SIG-M5 (cell line): ENCODE data around the gene BTBD9.
"Not testable (repeated sequence)": the region's sequence is repeated elsewhere in the genome, so short reads cannot be mapped to it uniquely, and the experiment has no call there.

Source experiments
- DNase-seq: peaks from one replicate; lab custom pipeline; 2025; lab: John Stamatoyannopoulos, UW

Gene BTBD9

DNA sequence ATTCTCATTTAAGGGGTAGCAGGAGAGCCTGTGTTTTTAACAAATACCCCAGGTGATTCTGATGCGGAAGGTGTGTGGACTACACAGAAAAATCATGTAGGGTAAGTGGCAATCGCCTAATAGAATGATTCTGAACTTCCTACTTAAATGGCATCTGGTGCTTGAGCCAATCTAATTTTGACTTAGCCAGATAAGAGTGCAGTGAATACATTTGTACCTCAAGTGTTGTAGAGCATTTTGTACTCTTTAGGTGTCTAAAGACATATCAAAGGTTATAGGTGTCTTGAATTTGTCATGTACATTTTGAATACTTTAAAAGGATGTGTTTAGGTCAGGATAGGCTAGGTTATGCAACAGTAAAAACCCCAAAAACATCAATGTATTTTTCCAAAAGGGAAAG is 10.0 kb upstream of the BTBD9 start:
- no peak for DNase-seq

DNA sequence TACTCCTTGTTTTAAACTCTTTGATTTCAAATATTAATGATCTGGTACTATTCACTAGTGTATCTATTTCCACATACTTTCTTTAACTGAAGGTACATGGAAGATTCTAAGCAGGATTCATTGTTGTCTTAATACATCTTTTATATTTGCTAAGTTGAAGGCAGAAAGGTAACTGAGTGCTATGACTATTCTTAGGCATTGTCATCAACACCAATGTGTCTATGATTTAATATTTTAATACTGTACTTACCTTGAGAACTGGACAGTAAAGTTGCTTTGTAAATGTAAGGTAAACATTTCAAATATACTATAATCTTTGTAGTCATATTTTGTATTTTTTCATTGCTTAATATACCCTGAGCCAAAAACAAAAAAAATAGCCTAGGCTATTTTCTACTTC is 8.9 kb upstream of the BTBD9 start:
- no peak for DNase-seq

DNA sequence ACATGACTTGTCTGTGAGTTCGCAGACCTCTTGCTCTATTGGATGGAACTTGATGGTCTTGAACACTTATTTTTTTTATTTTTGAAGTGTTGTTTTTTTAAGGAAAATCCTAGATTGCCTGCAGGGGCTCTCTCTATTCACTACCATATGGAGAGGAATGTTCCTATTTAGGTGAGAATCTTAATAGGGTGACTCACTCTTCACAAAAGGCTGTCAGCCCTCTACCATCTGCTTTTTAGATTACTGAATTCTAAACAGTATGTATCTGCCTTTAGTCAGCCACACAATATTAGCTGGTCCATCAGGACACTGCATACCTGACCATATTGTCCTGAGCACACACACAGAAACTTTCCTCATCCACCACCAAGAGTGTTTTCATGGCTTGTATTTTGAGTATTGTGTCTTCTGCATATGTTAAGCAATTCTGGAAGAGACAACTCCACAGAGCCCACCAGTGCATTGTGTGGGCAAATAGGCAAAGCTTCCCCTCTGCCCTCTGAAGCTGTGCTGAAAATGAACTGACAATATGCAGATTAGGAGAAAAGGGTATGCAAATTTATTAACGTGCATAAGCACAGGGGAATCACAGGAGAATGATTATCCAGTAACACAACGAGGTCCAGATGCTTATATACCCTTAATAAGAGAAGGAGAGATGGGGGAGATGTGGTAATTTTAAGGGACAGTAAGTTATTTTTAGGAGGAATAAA is 6.6 kb upstream of the BTBD9 start:
- DNase-seq = no peak

DNA sequence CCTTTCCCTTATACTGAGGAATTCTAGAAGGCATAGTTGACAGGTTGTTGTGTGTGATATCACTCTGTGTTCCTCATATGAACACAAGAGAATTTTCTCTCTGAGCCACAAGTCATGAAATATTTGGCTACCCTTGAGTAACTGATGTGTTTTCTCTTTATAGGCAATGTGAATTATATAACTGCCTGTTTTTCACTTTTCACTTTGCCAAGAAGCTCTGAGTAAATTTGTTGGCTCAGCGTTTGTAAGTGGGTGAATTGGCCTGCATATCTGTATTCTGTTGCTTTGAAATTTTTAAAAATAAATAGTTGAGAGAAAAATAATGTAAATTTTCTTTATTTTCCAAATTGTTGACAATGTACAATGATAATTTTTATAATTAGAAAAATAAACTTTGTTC is 5.2 kb upstream of the BTBD9 start:
- DNase-seq = no peak

DNA sequence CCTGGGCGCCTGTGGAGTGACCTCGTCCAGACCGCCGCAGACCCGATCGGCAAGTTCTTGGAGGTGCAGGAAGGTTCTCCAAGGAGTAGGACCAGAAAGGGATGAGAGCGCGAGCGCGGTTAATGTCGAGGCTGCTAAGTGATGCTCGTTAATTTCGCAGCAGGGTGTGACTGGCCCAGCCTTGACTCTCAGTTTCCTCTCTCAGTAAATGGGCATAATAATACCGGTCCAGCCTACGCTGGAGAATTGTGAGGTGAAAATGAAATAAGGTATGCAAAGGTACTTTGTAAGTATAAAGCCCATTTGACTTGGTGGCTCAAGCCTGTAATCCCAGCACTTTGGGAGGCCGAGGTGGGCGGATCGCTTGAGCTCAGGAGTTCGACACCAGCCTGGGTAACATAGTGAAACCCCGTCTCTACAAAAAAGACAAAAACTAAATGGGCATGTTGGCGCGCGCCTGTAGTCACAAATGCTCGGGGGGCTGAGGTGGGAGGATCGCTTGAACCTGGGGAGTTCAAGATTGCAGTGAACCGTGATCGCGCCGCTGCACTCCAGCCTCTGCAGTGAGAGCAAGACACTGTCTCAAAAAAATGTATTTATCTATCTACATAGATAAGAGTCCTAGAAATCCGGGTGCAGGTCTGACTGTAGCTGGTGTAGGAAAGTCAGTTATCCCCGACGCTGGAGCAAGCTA is 634 bp upstream of the BTBD9 start:
- DNase-seq = no peak

DNA sequence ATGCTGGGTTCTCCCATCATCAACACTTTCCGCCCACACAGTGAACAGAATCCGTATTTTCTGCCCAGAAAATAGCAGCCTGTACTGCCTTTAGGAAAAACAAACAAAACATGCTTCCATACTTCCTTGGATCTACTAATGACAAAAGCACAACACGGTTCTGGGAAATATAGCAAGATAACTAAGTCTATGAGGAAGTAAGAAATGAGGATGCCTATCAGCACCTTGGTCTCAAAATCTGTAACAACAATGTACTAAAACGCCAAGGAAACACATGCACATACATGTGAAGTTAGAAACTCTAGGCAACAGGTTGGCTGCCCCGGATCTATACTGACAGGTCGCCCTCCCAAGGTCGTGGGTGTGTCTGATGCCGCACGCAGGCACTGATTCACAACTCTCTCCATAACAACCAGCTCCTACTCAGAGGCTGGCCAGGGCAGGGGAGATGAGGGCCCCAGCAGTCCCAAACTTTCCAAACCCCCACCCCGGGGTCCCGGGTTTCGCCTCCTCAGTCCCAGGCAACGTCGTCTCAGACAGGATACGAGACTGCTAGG is 710 bp downstream of the BTBD9 start:
- no peak for DNase-seq

DNA sequence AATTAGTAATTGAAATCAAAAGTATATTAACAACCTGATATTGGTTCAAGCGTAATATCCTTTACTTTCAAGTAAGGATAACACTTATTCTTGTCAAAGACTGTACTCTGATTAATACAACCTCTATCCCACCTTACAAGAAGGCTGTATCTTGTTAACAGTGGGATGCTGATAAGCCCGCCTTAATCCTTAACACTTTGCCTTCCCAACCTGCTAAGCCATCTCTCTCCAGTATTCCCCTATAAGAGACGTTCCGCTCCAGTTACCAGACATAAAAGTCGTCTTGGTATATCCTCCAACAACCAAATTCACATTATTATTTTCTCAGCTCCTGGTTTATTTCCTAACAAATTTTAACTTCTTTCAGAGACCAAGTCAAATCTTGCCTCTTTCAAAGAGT is 2.0 kb downstream of the BTBD9 start:
- DNase-seq = no peak

DNA sequence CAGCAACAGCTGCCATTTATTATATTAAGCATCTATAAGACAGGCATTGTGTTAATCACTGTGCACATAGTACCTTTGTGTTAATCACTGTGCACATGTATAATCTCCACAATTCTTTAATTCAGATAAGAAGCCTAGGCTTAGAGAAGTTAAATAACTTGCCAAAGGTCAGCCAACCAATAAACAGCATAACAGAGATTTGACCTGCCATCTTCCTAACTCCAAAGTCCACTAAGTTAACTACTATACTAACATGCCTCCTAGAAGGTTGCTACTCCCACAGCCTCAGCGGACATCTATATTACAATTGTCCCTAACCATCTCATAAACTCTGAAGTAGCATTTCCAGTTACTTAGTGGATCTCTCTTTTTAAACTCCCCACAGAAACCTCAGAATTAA is 3.7 kb downstream of the BTBD9 start:
- no peak for DNase-seq

DNA sequence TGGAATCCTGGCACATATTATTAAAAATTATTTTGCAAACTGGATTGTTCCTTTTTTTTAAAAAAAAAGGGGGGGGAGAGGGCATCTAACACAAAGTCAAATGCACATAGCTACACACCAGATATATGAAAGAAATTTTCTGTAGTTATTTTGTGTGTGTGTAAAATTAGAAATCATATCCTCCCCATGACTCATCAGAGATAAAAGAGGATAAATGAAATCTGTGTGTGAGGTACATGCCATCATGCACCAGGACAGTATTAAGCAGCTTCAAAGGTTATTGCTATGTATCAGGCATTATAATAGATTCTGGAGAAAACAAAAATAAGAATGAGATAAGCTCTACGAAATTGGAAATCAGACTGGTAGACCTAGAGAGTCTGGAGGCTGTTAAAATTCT is 5.2 kb downstream of the BTBD9 start:
- DNase-seq = no peak

DNA sequence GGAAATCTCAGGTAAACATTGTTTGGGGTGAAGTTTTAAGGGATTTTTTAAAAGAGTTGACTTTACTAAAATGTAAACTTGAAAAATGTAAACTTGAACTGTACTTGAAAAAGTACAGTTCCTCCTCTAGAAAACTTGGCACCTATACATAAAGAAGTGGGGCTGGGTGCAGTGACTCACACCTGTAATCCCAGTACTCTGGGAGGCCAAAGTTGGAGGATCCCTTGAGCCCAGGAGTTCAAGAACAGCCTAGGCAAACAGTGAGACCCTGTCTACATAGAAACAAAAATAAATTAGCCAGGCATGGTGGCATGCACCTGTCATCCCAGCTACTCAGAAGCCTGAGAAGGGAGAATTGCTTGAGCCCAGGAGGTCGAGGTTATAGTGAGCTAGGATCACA is 7.2 kb downstream of the BTBD9 start:
- no peak for DNase-seq

DNA sequence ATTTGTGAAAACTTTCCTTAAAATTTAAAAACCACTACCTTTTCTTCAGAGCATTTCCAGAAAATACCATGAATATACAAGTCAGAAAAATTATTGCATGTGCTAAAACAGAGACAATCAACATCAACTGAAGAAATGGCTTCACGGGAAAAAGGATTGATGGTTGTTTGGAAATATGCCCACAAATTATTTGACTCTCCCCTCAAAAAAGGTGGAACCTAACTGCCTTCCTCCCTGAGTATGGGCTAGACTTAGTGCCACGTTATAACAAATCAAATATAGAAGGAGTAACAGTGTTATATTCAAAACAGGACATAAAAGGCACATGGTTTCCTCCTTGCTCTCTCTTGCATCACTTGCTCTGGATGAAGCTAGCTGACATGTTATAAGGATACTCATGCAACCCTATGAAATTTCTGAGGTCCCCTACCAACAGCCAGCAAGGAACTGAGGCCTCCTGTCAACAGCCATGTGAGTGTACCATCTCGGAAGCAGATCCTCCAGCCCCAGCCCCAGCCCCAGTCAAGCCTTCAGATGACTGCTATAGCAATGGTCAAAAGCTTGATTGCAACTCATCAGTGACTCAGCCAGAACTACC is 8.4 kb downstream of the BTBD9 start:
- DNase-seq = no peak

DNA sequence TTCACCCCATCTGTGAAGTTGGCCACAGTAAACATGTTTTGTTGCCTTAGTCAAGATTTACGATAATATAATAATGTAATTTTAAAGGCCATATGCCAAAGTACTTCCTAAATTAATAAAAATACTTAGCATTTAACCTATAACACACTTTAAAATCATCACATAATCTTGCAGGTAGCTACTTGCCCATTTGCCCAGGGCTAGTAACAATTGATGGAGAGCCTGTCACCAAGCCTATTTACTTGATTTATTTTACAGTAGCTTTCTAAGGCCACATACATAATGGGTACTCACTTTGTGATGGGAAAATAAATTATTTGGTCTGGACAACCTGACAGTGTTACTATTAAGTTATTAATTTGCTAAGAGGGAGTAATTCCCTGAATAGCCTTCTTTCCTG is 14.5 kb downstream of the BTBD9 start:
- DNase-seq = no peak

DNA sequence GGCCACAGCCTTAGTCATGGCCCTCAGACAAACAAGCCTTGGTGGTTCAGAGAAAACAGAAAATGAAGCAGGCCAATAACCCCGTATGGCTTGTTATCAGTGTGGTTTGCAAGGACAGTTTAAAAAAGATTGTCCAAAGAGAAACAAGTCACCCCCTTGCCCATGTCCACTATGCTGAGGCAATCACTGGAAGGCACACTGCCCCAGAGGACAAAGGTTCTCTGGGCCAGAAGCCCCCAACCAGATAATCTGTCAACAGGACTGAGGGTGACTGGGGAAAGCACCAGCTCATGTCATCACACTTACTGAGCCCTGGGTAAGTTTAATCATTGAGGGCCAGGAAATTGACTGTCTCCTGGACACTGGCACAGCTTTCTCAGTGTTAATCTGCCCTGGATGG is 20.4 kb downstream of the BTBD9 start:
- DNase-seq = not testable (repeated sequence)

DNA sequence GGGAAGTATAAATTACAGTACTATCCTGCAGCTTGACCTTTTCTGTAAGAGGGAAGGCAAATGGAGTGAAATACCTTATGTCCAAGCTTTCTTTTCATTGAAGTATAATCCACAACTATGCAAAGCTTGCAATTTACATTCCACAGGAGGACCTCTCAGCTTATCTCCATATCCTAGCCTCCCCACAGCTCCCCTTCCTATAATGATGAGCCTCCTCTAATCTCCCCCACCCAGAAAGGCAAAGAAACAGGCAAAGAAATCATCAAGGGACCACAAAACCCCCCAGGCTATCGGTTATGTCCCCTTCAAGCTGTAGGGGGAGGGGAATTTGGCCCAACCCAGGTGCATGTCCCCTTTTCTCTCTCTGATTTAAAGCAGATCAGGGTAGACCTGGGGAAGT is 21.4 kb downstream of the BTBD9 start:
- not testable (repeated sequence) for DNase-seq

DNA sequence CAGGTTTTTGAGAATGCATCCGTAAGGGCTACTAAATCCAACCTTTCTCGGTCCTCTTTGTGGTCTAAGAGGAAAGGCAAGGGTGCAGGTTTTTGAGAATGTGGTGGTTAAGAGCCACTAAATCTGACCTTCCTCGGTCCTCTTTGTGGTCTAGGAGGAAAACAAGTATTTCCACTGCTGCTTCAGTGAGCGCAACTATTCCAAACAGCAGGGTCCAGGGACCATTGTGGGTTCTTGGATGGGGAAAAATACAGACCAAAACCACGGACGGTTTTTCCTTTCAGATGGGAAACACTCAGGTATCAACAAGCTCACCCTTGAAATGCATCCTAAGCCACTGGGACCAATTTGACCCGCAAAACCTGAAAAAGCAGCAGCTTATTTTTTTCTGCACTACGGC is 21.9 kb downstream of the BTBD9 start:
- no peak for DNase-seq

DNA sequence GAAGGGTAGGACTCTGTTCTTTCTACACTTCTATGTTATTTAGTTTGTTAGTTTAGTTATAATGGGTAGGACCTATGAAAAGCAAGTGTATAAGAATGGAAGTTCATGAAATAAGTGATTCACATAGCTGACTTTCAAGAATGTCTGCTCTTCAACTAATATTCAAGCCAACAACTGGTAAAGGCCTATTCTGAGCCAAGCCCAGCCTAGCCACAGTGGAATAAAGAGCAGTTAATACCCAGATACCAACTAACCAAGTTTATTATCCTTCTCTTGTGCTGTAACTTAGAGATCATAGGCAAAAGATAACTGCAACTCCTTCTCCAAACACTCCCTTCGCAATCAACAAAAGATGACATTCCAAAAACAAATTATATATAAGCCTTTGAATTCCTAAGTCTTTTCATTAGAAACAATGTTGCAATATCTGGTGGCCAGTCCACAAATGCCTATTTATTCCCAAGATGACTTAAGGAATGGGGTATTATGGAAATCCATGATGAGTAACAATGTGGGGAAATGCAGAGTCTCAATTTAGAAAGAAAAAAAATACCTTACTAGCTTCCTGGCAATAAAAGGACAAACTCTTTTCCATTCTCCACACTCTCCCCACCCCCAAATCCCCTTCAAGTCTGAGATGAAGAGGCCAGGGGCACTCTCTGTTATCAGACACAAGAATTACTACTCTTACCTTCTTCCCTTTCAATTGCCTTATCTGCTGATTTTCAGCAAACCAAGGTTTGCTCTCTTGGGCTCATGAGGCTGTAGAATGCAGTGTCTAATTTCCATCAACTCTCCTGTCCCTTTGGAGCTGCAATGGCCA is 27.4 kb downstream of the BTBD9 start:
- DNase-seq = no peak

DNA sequence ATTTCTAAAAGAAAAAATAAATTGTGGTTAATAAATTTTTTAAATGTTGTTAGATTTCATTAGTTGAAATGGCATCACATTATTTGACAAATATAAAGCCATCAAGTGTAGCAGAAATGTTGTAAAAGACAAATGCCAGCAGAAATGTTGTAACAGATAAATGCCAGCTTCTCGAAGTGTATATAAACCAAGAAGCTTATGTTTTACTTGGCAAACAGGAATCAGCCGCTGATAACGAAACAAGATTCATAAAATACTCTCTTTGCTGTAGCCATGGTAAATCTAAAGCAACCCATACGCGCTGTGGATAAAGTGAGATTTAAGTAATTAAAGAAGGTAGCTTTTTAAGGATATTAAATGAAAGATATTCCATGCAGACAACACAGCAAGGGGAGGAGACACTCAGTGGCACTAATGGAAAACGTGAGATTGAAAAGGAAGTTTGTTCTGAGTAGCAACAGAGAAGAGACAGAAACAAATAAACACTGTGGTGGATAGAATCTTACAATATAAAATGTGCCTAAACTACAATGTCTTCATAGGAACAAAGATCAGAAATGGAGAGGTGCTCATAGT is 29.6 kb downstream of the BTBD9 start:
- no peak for DNase-seq

DNA sequence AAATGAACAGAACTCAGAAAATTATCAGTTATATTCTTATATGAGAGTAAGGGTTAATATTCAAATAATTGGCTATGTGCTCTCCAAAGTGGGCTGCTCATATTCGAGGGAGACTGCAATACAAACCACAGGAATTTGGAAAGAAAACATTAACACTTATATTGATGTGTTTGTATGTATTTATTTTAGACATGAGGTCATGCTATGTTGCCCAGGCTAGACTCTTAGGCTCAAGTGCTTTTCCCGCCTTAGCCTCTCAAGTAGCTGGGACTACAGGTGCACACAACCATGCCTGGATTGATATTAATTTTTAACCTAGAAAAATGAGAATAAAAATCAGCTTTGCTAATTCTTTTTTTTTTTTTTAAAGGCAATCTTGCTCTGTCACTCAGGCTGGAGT is 35.0 kb downstream of the BTBD9 start:
- DNase-seq = no peak

DNA sequence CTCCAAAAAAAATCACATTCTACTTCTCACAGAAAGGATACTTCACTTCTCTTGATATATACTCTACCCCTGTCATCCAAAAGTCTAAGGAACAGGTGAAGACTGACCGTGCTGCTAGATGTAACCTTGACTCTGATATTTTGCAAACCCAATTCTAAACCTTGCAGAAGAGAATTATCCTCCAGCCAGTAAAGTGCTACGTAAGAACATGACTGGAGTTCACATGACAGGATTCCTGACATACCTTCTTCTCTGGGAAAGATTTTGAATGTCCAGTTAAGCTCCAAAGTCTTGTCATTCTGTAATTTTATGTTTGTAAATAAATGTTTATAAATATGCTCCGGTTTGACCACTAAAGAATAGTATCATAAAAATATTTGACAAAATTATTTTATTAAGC is 35.8 kb downstream of the BTBD9 start:
- DNase-seq = no peak

DNA sequence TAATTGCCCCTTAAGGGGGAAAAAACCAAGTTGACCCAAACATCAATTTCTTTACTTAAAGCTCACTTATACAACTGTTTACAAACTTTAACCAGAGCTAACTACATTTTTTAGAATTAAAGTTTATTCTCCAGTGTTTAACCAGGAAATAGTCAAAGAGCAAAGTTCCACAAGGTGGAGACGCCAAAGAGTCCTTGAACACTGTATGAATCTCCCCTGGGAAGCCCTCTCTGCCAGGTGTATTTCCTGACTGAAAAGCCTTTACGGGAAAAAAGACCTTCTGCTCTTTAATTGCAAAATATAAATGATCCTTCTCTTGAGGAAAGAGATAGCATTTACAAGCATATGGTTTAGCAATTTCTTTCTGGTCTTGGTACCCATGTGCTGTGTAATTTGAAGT is 36.2 kb downstream of the BTBD9 start:
- no peak for DNase-seq

DNA sequence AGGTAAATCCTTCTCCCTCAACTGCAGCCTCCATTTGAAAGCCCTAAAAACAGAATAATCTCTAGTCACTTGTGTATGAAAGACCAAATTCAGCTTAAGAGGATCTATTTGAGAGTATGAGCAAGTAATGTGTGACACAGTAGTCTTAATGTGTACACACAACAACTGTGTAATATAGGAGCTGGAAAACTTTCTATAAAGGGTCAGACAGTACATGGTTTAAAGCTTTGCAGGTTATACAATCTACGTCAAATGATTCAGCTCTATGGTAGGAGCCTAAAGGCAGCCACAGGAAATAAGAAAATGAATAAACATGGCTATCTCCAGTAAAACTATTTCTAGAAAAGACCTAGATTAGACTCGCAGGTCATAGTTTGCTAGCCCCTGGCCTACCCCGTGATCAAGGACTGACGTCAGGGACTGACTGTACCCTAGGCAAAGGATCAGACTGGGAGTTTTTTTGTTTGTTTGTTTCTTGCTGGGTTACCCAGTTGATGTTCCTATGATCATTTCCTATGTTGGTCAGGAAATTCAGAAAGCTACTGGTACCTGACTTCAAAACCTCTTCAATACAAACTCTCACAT is 39.7 kb downstream of the BTBD9 start:
- no peak for DNase-seq

DNA sequence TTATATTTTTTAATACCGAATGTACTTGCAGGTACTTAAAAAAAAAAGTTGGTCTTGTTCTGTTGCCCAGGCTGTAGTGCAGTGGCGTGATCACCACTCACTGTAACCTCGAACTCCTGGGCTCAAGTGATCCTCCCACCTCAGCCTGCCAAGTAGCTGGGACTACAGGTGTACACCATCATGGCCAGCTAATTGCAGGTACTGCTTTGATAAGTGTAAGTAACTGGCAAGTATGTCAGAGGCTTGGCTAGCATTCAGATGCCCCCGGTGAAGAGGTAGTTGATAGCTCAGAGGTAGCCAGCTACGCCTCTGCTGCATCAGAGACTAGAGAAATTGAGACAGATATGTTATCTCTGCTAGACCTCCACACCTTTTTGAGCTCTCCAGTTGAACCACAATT is 40.5 kb downstream of the BTBD9 start:
- DNase-seq = no peak
